Colonic mucosa (tissue), 4 donors: ENCODE measurements around the gene PUS10. TPM values are rescaled to one million over a fixed set of nuclear protein-coding genes. Genes with fewer than 3 reads are reported as not detected.

ENCODE experiments used
- DNase-seq: peaks from one replicate; pipeline ENCODE4 v3.0.0-alpha.2; 2020
- H3K27ac ChIP-seq: fragments of 200-600 bp; one replicate; pipeline ENCODE4 v1.8.0; 2021
- H3K27me3 ChIP-seq: fragments of 200-600 bp; one replicate; pipeline ENCODE4 v1.8.0; 2021
- H3K36me3 ChIP-seq: fragments of 200-600 bp; one replicate; pipeline ENCODE4 v1.8.0; 2021
- H3K4me1 ChIP-seq: fragments of 200-600 bp; one replicate; pipeline ENCODE4 v1.8.0; 2021; ENCODE audit warnings: mild to moderate bottlenecking
- H3K4me3 ChIP-seq: fragments of 200-600 bp; one replicate; pipeline ENCODE4 v1.8.0; 2021
- H3K9ac ChIP-seq, 2 donors: one replicate each; pipeline ENCODE4 v1.7.0; 2013; ENCODE audit warnings: control low read depth in 2 of 2, low read depth in 2 of 2, low read length in 2 of 2
- H3K9me3 ChIP-seq: fragments of 200-600 bp; one replicate; pipeline ENCODE4 v1.8.0; 2021
- intact Hi-C: fragments of 100-400 bp; cut with DNase I; formaldehyde crosslinking; loops from one replicate; pipeline ENCODE4 v1.14.1; 2022
- total RNA-seq, 2 donors: library from RNA; stranded (reverse); fragmentation: NEBNext Ultra II Directional in 1 of 2; extraction: Animal tissue kit (Norgen Biotek cat#: 25700) in 1 of 2; gene quantifications; one replicate each; pipeline ENCODE4 v1.2.1, GENCODE V29; 2021
- TF ChIP-seq, protein P1 (sequence below): fragments of 200-600 bp; IDR thresholded peaks from one replicate; pipeline ENCODE4 v1.8.0; 2022; ENCODE audit warnings: antibody characterized with exemption, mild to moderate bottlenecking
- donor health status: healthy.
- donor health status: DM: no; HTN: no; CAD: no.
- donor health status: DM: no; HTN: no; CAD: no.

PUS10 gene, protein sequence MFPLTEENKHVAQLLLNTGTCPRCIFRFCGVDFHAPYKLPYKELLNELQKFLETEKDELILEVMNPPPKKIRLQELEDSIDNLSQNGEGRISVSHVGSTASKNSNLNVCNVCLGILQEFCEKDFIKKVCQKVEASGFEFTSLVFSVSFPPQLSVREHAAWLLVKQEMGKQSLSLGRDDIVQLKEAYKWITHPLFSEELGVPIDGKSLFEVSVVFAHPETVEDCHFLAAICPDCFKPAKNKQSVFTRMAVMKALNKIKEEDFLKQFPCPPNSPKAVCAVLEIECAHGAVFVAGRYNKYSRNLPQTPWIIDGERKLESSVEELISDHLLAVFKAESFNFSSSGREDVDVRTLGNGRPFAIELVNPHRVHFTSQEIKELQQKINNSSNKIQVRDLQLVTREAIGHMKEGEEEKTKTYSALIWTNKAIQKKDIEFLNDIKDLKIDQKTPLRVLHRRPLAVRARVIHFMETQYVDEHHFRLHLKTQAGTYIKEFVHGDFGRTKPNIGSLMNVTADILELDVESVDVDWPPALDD
- 1 to 10 TPM; 6.7 to 6.9 TPM for total RNA-seq

DNA sequence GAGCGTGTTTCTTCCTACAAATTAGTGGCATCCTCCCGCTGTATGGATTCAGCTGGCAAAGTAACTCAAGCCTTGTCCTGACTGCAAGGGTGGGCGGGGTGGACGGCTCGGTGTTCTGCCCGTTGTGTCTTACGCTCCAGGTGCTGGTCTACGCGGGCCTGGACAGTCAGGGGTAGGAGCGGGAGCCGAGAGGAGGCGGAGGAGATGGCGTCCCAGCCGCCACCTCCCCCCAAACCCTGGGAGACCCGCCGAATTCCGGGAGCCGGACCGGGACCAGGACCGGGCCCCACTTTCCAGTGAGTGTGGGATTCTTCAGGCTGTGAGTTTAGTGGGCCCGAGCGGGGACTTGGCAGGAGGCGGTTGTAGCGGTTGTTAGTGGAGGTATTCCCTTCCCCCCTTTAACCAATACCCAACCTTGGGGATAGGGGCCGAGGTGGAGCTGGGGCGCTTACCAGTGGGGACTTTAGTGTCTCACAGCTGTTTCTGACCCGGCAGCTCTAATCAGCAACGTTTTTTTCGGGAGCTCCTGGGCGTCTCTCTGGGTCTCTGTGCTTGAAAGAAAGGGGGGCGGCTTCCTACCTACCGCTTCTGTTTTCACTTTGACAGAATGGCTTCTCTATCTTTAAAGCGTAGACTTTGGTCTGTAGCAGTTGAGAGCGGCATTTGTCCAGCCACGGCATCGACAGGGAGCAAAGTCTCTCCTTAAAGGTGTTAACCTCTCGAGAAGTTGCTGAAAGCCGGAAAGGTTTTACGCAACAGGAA, at the start of gene PUS10, which contains the start of gene PEX13:
Gene PUS10 (minus strand): TSS at position 700 of the 762 bp plus-strand sequence. CDS start 6,365 bp downstream, outside the sequence.
Gene PEX13 (plus strand): TSS at position 165 of the 762 bp plus-strand sequence. CDS start 40 bp downstream, at position 205.
- DNase-seq, result peak; percentile 85
- Histone ChIP-seq H3K27me3 (no peaks in the 10 kb centered on the region), H3K4me1 (no peaks in the 10 kb centered on the region), H3K4me3 (peak within 1 kb of the TSS; percentile 85), H3K27ac (peak within 1 kb of the TSS; percentile 95), H3K9me3 (no peaks in the 10 kb centered on the region), H3K36me3 (no peaks in the 10 kb centered on the region), H3K9ac (peak within 1 kb of the TSS; percentile 79 to 94)
- intact Hi-C loops, result loop anchor here (5.0 kb wide), 1 partner anchor 50 kb away; the partner anchor contains the start of gene SANBR
- TF ChIP-seq, protein P1, sequence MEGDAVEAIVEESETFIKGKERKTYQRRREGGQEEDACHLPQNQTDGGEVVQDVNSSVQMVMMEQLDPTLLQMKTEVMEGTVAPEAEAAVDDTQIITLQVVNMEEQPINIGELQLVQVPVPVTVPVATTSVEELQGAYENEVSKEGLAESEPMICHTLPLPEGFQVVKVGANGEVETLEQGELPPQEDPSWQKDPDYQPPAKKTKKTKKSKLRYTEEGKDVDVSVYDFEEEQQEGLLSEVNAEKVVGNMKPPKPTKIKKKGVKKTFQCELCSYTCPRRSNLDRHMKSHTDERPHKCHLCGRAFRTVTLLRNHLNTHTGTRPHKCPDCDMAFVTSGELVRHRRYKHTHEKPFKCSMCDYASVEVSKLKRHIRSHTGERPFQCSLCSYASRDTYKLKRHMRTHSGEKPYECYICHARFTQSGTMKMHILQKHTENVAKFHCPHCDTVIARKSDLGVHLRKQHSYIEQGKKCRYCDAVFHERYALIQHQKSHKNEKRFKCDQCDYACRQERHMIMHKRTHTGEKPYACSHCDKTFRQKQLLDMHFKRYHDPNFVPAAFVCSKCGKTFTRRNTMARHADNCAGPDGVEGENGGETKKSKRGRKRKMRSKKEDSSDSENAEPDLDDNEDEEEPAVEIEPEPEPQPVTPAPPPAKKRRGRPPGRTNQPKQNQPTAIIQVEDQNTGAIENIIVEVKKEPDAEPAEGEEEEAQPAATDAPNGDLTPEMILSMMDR, result no peak

DNA sequence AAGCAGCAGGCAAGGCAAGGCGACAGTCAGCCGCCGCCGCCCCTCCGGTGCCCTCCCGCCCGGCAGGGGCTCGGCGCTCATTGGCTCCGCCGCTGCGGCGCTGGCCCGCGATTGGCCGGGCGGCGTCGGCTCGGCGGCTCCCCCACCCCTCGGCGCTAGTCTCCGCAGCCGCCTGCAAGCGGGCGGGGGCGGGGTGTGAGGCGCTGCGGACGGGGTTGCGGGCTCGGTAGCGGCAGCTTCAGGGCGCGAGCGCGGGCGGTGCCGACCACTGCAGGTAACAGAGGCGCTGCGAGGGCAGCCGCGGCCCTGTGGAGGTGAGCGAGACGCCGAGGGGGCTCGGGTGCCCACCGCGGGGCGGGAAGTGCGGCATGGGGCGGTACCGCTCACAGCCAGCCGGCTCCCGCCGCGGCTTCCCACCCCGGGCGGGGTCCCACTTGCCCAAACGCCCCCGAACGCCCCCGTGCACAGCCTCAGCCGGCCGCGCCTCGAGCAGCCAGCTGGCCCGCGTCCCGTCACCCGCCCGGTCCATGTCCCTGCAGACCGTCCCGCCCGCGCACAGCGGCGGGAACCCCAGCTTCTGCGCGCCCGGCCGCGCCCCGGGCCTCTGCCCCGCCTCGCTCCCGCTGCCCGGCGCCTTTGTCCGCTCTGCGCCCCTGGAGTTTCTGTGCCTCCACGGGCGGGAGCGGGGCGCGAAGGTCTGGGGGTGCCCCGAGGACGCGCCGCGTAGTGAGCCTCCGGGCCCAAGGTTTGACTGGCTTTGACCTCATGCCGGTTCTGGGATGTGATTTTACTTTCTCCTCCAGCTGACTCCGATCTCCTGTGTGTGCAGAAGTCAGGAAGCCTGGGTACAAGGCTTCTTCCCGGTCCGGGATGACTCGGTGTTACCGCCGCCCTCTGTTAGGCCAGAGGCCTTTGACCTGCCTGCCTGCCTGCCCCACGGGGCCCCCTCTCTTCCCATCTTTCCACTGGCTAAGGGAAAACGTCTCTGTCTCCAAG, 48.0 kb upstream of the PUS10 start, which contains the start of gene SANBR:
Gene SANBR (plus strand): TSS at position 158 of the 996 bp plus-strand sequence. CDS start 4,480 bp downstream, outside the sequence.
- TF ChIP-seq, protein P1, result no peak
- peak within 1 kb of the TSS; percentile 92 for H3K4me3 ChIP-seq

DNA sequence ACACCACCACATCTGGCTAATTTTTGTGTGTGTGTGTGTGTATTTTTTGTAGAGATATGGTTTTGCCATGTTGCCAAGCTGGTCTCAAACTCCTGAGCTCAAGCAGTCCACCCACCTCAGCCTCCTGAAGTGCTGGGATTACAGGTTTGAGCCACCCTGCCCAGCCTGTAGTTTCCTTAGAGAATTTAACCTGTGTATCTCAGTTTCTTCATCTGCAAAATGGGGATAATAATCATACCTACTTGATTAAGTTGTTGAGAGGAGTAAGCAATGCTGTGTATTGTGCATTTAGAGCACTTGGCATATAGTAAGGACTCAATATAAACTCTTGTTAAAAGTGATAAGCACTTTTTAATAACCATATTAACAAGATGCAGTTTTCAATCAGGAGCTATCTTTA, 41.3 kb upstream of the PUS10 start:
- TF ChIP-seq, protein P1, result no peak
- no peaks in the 10 kb centered on the region for H3K9me3 ChIP-seq
- DNase-seq, result no peak
- intact Hi-C loops, result no loop called here
- no peaks in the 10 kb centered on the region for H3K36me3 ChIP-seq
- H3K27ac ChIP-seq, result no peak overlapping the region
- H3K9ac ChIP-seq, result no peak overlapping the region
- H3K4me3 ChIP-seq, result no peak overlapping the region
- no peaks in the 10 kb centered on the region for H3K4me1 ChIP-seq
- no peaks in the 10 kb centered on the region for H3K27me3 ChIP-seq

More for the DNA sequence above, 48.0 kb upstream of the PUS10 start, which contains the start of gene SANBR:
- Histone ChIP-seq H3K4me1 (peaks cover 4% of the 10 kb centered on the region), H3K9me3 (no peaks in the 10 kb centered on the region), H3K9ac (peak within 1 kb of the TSS; percentile 73), H3K36me3 (no peaks in the 10 kb centered on the region), H3K27me3 (no peaks in the 10 kb centered on the region), H3K27ac (peak within 1 kb of the TSS; percentile 86)
- intact Hi-C loops, result loop anchor here (5.0 kb wide), 1 partner anchor 49 kb away; the partner anchor contains the start of genes PEX13 and PUS10
- DNase-seq, result peak; percentile 92

DNA sequence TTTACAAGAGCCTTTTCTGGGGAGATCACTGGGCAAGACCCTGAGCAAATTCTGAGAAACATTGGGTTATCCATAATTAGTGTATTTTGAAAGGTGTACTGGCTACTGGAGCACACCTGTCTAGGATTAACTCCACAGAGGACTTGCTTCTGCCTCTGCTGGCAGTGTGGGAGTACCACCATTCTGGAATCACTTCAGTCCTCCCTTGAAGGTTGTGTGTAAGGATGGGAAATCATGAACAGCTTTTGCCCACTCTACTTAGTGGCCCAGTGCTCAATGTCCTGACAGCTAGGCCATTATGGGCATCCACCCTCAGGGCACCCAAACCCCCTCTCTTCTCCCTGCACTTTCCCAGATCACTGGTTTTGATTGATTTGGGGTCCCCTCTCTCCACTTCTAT, 39.5 kb upstream of the PUS10 start:
- Histone ChIP-seq H3K27me3 (no peaks in the 10 kb centered on the region), H3K9ac (no peak overlapping the region), H3K9me3 (no peaks in the 10 kb centered on the region), H3K36me3 (no peaks in the 10 kb centered on the region), H3K27ac (no peak overlapping the region), H3K4me1 (no peaks in the 10 kb centered on the region), H3K4me3 (no peak overlapping the region)
- intact Hi-C loops, result no loop called here
- DNase-seq, result no peak
- TF ChIP-seq, protein P1, result no peak
